WTC11 (cell line): ENCODE results near the gene CACNA2D3. TPM values are rescaled to one million over a fixed set of nuclear protein-coding genes. Genes with fewer than 3 reads are reported as not detected.

Experiments used
- ATAC-seq: fragments of 200-7000 bp; cut with Tn5 transposase; 2 replicates; pipeline ENCODE4 v1.10.0; 2021; ENCODE audit warnings: mild to moderate bottlenecking, moderate library complexity
- CTCF ChIA-PET: fragments of 300-600 bp; sonication (Branson Sonifier 250); formaldehyde crosslinking; loops from one replicate; lab custom pipeline; 2021; ENCODE audit warnings: antibody characterized with exemption; lab: Charles Lee
- POLR2A ChIA-PET: fragments of 350-600 bp; sonication (Branson Sonifier 250); formaldehyde crosslinking; loops from one replicate; lab custom pipeline; 2021; ENCODE audit warnings: antibody characterized with exemption; lab: Charles Lee
- DNase-seq: peaks from one replicate; pipeline ENCODE4 v3.0.0; 2021; ENCODE audit warnings: low spot score
- H3K27ac Mint-ChIP-seq: 2 replicates; pipeline ENCODE4 v1.8.0; 2021; ENCODE audit warnings: mixed read lengths
- H3K27me3 Mint-ChIP-seq: 2 replicates; pipeline ENCODE4 v1.8.0; 2021; ENCODE audit warnings: low read depth, mild to moderate bottlenecking, moderate library complexity, mixed read lengths
- H3K36me3 Mint-ChIP-seq: 2 replicates; pipeline ENCODE4 v1.8.0; 2021; ENCODE audit warnings: mixed read lengths
- H3K4me1 Mint-ChIP-seq: 2 replicates; pipeline ENCODE4 v1.8.0; 2022; ENCODE audit warnings: mixed read lengths
- H3K4me3 Mint-ChIP-seq: 2 replicates; pipeline ENCODE4 v1.8.0; 2021; ENCODE audit warnings: mild to moderate bottlenecking, moderate library complexity, mixed read lengths
- H3K9me3 Mint-ChIP-seq: 2 replicates; pipeline ENCODE4 v1.8.0; 2021; ENCODE audit warnings: mixed read lengths
- CREB1 ChIP-seq: sonication (generic); formaldehyde crosslinking; IDR thresholded peaks from 2 replicates; pipeline ENCODE4 v1.8.0; 2023; ENCODE audit warnings: mild to moderate bottlenecking, missing genetic modification reagents
- EMX1 ChIP-seq: fragments of 250-450 bp; sonication (Bioruptor Pico); IDR thresholded peaks from 2 replicates; pipeline ENCODE4 v1.8.0; 2021; ENCODE audit warnings: mild to moderate bottlenecking
- ESRRA ChIP-seq: sonication (generic); formaldehyde crosslinking; IDR thresholded peaks from 2 replicates; pipeline ENCODE4 v1.8.1; 2022; ENCODE audit warnings: mild to moderate bottlenecking, missing genetic modification reagents, borderline replicate concordance
- FOXJ3 ChIP-seq: sonication (generic); formaldehyde crosslinking; IDR thresholded peaks from 2 replicates; pipeline ENCODE4 v1.9.0; 2021; ENCODE audit warnings: missing genetic modification reagents, mild to moderate bottlenecking, borderline replicate concordance
- GTF2I ChIP-seq: fragments of 250-450 bp; sonication (Bioruptor Pico); conservative IDR thresholded peaks from 2 replicates; pipeline ENCODE4 v1.4.0; 2021; ENCODE audit warnings: mild to moderate bottlenecking
- IRF2 ChIP-seq: sonication (generic); formaldehyde crosslinking; IDR thresholded peaks from 2 replicates; pipeline ENCODE4 v1.8.0; 2022; ENCODE audit warnings: low read depth, missing genetic modification reagents, borderline replicate concordance
- KAT7 ChIP-seq: sonication (generic); formaldehyde crosslinking; IDR thresholded peaks from 2 replicates; pipeline ENCODE4 v1.8.1; 2023; ENCODE audit warnings: missing genetic modification reagents, mild to moderate bottlenecking, borderline replicate concordance
- NFATC4 ChIP-seq: fragments of 250-450 bp; sonication (Bioruptor Pico); IDR thresholded peaks from 2 replicates; pipeline ENCODE4 v1.9.0; 2021; ENCODE audit warnings: mild to moderate bottlenecking
- NFYB ChIP-seq: sonication (generic); formaldehyde crosslinking; conservative IDR thresholded peaks from 2 replicates; pipeline ENCODE4 v1.8.0; 2022; ENCODE audit warnings: low read depth, missing genetic modification reagents
- TCF7 ChIP-seq: sonication (generic); formaldehyde crosslinking; IDR thresholded peaks from 2 replicates; pipeline ENCODE4 v1.8.0; 2022; ENCODE audit warnings: mild to moderate bottlenecking, low read depth, missing genetic modification reagents, moderate library complexity
- TEAD4 ChIP-seq: sonication (generic); formaldehyde crosslinking; IDR thresholded peaks from 2 replicates; pipeline ENCODE4 v1.8.0; 2022; ENCODE audit warnings: mild to moderate bottlenecking, missing genetic modification reagents
- TP53 ChIP-seq: sonication (generic); formaldehyde crosslinking; IDR thresholded peaks from 2 replicates; pipeline ENCODE4 v1.8.1; 2023; ENCODE audit warnings: mild to moderate bottlenecking, missing genetic modification reagents
- total RNA-seq: library from RNA; stranded (reverse); gene quantifications from 3 replicates; pipeline ENCODE4 v1.2.3, GENCODE V29; 2021
- TF ChIP-seq, protein P1 (sequence below): sonication (generic); formaldehyde crosslinking; IDR thresholded peaks from 2 replicates; pipeline ENCODE4 v1.8.1; 2022; ENCODE audit warnings: low read depth, missing genetic modification reagents, borderline replicate concordance
- TF ChIP-seq, protein P2 (sequence below): sonication (generic); formaldehyde crosslinking; IDR thresholded peaks from 2 replicates; pipeline ENCODE4 v1.8.0; 2022; ENCODE audit warnings: missing genetic modification reagents
- TF ChIP-seq, protein P3 (sequence below): sonication (generic); formaldehyde crosslinking; conservative IDR thresholded peaks from 2 replicates; pipeline ENCODE4 v1.8.1; 2023; ENCODE audit warnings: mild to moderate bottlenecking, low read depth, missing genetic modification reagents, moderate library complexity
- TF ChIP-seq, protein P4 (sequence below): sonication (generic); formaldehyde crosslinking; IDR thresholded peaks from 2 replicates; pipeline ENCODE4 v1.8.0; 2023; ENCODE audit warnings: mild to moderate bottlenecking, missing genetic modification reagents
- TF ChIP-seq, protein P5 (sequence below): sonication (generic); formaldehyde crosslinking; IDR thresholded peaks from 2 replicates; pipeline ENCODE4 v1.8.0; 2022; ENCODE audit warnings: mild to moderate bottlenecking, missing genetic modification reagents
- TF ChIP-seq, protein P6 (sequence below): fragments of 250-450 bp; sonication (Bioruptor Pico); IDR thresholded peaks from 2 replicates; pipeline ENCODE4 v1.9.0; 2021; ENCODE audit warnings: mild to moderate bottlenecking
- TF ChIP-seq, protein P7 (sequence below): fragments of 250-450 bp; sonication (Bioruptor Pico); IDR thresholded peaks from 2 replicates; pipeline ENCODE4 v1.8.0; 2021; ENCODE audit warnings: mild to moderate bottlenecking

CACNA2D3 gene
- total RNA-seq, 1 experiment from 2014 or later: 5.0 TPM

DNA sequence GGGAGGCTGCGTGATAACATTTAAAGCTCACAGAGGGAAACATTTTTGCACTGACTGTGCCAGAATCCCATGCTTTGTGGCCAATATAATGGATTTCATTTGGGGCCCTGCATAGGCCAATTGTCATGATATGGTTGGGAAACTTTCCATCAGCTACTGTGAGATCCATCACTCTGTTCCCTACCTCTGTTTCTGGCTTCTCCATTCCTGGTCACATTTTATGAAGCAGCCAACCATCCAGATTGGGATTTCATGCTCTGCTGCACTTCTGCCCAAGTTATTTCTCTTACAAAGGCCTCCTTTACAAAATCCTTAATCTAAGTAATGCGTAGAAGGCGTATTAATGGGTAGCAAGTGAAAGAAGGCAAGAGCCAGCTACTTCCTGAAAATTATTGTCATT is 584.4 kb downstream of the CACNA2D3 start:
- DNase-seq: no peak
- Mint-ChIP-seq H3K27me3 (no peaks in the 10 kb centered on the region; the same call in 1 of the 2 replicates), H3K27ac (no peak overlapping the region), H3K4me3 (no peak overlapping the region), H3K36me3 (no peaks in the 10 kb centered on the region; the same call in none of the 2 replicates), H3K9me3 (no peaks in the 10 kb centered on the region; the same call in 1 of the 2 replicates), H3K4me1 (peaks cover 74% of the 10 kb centered on the region)
- TF ChIP-seq, protein P1, sequence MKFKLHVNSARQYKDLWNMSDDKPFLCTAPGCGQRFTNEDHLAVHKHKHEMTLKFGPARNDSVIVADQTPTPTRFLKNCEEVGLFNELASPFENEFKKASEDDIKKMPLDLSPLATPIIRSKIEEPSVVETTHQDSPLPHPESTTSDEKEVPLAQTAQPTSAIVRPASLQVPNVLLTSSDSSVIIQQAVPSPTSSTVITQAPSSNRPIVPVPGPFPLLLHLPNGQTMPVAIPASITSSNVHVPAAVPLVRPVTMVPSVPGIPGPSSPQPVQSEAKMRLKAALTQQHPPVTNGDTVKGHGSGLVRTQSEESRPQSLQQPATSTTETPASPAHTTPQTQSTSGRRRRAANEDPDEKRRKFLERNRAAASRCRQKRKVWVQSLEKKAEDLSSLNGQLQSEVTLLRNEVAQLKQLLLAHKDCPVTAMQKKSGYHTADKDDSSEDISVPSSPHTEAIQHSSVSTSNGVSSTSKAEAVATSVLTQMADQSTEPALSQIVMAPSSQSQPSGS (CRISPR knock-in tag): no peak
- no peak for TF ChIP-seq ESRRA (CRISPR knock-in tag)
- TF ChIP-seq, protein P2, sequence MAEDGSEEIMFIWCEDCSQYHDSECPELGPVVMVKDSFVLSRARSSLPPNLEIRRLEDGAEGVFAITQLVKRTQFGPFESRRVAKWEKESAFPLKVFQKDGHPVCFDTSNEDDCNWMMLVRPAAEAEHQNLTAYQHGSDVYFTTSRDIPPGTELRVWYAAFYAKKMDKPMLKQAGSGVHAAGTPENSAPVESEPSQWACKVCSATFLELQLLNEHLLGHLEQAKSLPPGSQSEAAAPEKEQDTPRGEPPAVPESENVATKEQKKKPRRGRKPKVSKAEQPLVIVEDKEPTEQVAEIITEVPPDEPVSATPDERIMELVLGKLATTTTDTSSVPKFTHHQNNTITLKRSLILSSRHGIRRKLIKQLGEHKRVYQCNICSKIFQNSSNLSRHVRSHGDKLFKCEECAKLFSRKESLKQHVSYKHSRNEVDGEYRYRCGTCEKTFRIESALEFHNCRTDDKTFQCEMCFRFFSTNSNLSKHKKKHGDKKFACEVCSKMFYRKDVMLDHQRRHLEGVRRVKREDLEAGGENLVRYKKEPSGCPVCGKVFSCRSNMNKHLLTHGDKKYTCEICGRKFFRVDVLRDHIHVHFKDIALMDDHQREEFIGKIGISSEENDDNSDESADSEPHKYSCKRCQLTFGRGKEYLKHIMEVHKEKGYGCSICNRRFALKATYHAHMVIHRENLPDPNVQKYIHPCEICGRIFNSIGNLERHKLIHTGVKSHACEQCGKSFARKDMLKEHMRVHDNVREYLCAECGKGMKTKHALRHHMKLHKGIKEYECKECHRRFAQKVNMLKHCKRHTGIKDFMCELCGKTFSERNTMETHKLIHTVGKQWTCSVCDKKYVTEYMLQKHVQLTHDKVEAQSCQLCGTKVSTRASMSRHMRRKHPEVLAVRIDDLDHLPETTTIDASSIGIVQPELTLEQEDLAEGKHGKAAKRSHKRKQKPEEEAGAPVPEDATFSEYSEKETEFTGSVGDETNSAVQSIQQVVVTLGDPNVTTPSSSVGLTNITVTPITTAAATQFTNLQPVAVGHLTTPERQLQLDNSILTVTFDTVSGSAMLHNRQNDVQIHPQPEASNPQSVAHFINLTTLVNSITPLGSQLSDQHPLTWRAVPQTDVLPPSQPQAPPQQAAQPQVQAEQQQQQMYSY: no peak
- ATAC-seq: no peak
- ChIA-PET POLR2A (no interaction called here), CTCF (no interaction called here)

DNA sequence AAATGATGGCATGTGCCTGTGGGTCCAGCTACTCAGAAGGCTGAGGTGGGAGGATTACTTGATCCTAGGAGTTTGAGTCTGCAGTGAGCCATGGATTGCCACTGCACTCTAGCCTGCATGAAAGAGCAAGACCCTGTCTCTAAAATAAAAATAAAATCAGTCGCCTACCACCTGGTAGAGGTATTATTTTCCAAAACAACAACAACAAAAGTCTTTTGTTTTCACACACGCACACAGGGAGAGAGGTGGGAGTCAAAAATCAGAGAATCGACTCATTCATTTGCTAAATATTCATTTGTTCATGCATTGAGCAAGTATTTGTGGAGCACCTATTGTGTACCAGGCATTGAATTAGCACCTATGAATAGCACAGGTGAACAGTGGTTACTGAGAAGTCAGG is 587.4 kb downstream of the CACNA2D3 start:
- no peak overlapping the region for H3K4me3 Mint-ChIP-seq
- no peak for TF ChIP-seq NFYB
- no peak for TF ChIP-seq IRF2 (CRISPR knock-in tag)
- TF ChIP-seq TCF7 (CRISPR knock-in tag): no peak
- no peak for TF ChIP-seq KAT7 (CRISPR knock-in tag)
- no peak for TF ChIP-seq ESRRA (CRISPR knock-in tag)
- TF ChIP-seq GTF2I: no peak
- TF ChIP-seq EMX1 (CRISPR knock-in tag): no peak
- TF ChIP-seq NFATC4 (CRISPR knock-in tag): no peak
- TF ChIP-seq, protein P3, sequence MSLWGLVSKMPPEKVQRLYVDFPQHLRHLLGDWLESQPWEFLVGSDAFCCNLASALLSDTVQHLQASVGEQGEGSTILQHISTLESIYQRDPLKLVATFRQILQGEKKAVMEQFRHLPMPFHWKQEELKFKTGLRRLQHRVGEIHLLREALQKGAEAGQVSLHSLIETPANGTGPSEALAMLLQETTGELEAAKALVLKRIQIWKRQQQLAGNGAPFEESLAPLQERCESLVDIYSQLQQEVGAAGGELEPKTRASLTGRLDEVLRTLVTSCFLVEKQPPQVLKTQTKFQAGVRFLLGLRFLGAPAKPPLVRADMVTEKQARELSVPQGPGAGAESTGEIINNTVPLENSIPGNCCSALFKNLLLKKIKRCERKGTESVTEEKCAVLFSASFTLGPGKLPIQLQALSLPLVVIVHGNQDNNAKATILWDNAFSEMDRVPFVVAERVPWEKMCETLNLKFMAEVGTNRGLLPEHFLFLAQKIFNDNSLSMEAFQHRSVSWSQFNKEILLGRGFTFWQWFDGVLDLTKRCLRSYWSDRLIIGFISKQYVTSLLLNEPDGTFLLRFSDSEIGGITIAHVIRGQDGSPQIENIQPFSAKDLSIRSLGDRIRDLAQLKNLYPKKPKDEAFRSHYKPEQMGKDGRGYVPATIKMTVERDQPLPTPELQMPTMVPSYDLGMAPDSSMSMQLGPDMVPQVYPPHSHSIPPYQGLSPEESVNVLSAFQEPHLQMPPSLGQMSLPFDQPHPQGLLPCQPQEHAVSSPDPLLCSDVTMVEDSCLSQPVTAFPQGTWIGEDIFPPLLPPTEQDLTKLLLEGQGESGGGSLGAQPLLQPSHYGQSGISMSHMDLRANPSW (CRISPR knock-in tag): no peak
- TF ChIP-seq, protein P4, sequence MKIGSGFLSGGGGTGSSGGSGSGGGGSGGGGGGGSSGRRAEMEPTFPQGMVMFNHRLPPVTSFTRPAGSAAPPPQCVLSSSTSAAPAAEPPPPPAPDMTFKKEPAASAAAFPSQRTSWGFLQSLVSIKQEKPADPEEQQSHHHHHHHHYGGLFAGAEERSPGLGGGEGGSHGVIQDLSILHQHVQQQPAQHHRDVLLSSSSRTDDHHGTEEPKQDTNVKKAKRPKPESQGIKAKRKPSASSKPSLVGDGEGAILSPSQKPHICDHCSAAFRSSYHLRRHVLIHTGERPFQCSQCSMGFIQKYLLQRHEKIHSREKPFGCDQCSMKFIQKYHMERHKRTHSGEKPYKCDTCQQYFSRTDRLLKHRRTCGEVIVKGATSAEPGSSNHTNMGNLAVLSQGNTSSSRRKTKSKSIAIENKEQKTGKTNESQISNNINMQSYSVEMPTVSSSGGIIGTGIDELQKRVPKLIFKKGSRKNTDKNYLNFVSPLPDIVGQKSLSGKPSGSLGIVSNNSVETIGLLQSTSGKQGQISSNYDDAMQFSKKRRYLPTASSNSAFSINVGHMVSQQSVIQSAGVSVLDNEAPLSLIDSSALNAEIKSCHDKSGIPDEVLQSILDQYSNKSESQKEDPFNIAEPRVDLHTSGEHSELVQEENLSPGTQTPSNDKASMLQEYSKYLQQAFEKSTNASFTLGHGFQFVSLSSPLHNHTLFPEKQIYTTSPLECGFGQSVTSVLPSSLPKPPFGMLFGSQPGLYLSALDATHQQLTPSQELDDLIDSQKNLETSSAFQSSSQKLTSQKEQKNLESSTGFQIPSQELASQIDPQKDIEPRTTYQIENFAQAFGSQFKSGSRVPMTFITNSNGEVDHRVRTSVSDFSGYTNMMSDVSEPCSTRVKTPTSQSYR (CRISPR knock-in tag): no peak
- no peak for TF ChIP-seq FOXJ3 (CRISPR knock-in tag)
- TF ChIP-seq, protein P5, sequence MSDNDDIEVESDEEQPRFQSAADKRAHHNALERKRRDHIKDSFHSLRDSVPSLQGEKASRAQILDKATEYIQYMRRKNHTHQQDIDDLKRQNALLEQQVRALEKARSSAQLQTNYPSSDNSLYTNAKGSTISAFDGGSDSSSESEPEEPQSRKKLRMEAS: no peak
- TF ChIP-seq, protein P6, sequence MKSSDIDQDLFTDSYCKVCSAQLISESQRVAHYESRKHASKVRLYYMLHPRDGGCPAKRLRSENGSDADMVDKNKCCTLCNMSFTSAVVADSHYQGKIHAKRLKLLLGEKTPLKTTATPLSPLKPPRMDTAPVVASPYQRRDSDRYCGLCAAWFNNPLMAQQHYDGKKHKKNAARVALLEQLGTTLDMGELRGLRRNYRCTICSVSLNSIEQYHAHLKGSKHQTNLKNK (CRISPR knock-in tag): no peak
- no peak for TF ChIP-seq TEAD4 (CRISPR knock-in tag)
- no peak for TF ChIP-seq CREB1 (CRISPR knock-in tag)
- no peak for TF ChIP-seq TP53
- TF ChIP-seq, protein P7, sequence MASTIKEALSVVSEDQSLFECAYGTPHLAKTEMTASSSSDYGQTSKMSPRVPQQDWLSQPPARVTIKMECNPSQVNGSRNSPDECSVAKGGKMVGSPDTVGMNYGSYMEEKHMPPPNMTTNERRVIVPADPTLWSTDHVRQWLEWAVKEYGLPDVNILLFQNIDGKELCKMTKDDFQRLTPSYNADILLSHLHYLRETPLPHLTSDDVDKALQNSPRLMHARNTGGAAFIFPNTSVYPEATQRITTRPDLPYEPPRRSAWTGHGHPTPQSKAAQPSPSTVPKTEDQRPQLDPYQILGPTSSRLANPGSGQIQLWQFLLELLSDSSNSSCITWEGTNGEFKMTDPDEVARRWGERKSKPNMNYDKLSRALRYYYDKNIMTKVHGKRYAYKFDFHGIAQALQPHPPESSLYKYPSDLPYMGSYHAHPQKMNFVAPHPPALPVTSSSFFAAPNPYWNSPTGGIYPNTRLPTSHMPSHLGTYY (CRISPR knock-in tag): no peak

More for the DNA sequence above, 587.4 kb downstream of the CACNA2D3 start:
- Mint-ChIP-seq H3K36me3 (peaks cover 4% of the 10 kb centered on the region), H3K27me3 (no peaks in the 10 kb centered on the region), H3K4me1 (peaks cover 62% of the 10 kb centered on the region), H3K27ac (peak overlapping the region; percentile 3; the same call in 1 of the 2 replicates), H3K9me3 (peaks cover 12% of the 10 kb centered on the region)
- ChIA-PET POLR2A (no interaction called here), CTCF (no interaction called here)
- DNase-seq (no peak), ATAC-seq (peak; percentile 55)
